HepG2 (cell line): ENCODE results near the gene GHRH. TPM values are rescaled to one million over a fixed set of nuclear protein-coding genes. Genes with fewer than 3 reads are reported as not detected.

ENCODE experiments used
- JUN ChIP-seq: sonication (generic); formaldehyde crosslinking; IDR thresholded peaks from 2 replicates; pipeline ENCODE4 v1.4.0; 2020; ENCODE audit warnings: mild to moderate bottlenecking, missing genetic modification reagents
- TAF1 ChIP-seq: sonication (generic); formaldehyde crosslinking; IDR thresholded peaks from 2 replicates; pipeline ENCODE4 v1.4.0; 2020; ENCODE audit warnings: missing genetic modification reagents
- TBP ChIP-seq: sonication (generic); formaldehyde crosslinking; IDR thresholded peaks from 2 replicates; pipeline ENCODE4 v1.5.0; 2020; ENCODE audit warnings: missing genetic modification reagents
- U2AF1 ChIP-seq: fragments of 200-400 bp; formaldehyde crosslinking; optimal IDR thresholded peaks from 2 replicates; pipeline ENCODE3; 2017; ENCODE audit warnings: mild to moderate bottlenecking, low read depth, low read length
- ZNF24 ChIP-seq: fragments of 450-650 bp; IDR thresholded peaks from 2 replicates; pipeline ENCODE4 v1.6.1; 2017; ENCODE audit warnings: antibody characterized with exemption, mild to moderate bottlenecking
- ZNF451 ChIP-seq: sonication (generic); formaldehyde crosslinking; IDR thresholded peaks from 2 replicates; pipeline ENCODE4 v1.5.0; 2020; ENCODE audit warnings: mild to moderate bottlenecking, missing genetic modification reagents
- ZNF460 ChIP-seq: sonication (generic); formaldehyde crosslinking; IDR thresholded peaks from 2 replicates; pipeline ENCODE4 v1.5.1; 2020; ENCODE audit warnings: missing genetic modification reagents, mild to moderate bottlenecking, borderline replicate concordance
- ZNF615 ChIP-seq: sonication (generic); formaldehyde crosslinking; IDR thresholded peaks from 2 replicates; pipeline ENCODE4 v1.5.0; 2020; ENCODE audit warnings: mild to moderate bottlenecking, missing genetic modification reagents, borderline replicate concordance
- polyA plus RNA-seq, 8 experiments: library from polyadenylated mRNA; depleted of rRNA in 3 of 8; stranded (reverse) in 7 of 8; unstranded in 1 of 8; fragments of >200 nt; fragmentation: Illumina TruSeq in 4 of 8; extraction: Trizol in 4 of 8; gene quantifications; 2 replicates each; pipeline versions ENCODE4 v1.2.1 to v1.2.3, GENCODE V29; 2011 to 2016; ENCODE audit warnings: low read depth in 4 of 8, missing spikeins in 1 of 8, mixed read lengths in 1 of 8; ENCODE audit not compliant: insufficient read depth in 1 of 8
- total RNA-seq, 5 experiments: library from RNA; depleted of rRNA; stranded (reverse); fragments of >200 nt; fragmentation: Illumina TruSeq; extraction: Trizol; gene quantifications; 2 replicates each; pipeline ENCODE4 v1.2.3, GENCODE V29; 2016; ENCODE audit warnings: low read depth in 1 of 5
- TF ChIP-seq, protein P1 (sequence below): sonication (generic); formaldehyde crosslinking; IDR thresholded peaks from 2 replicates; pipeline ENCODE4 v1.4.0; 2020; ENCODE audit warnings: mild to moderate bottlenecking, missing genetic modification reagents
- TF ChIP-seq, protein P2 (sequence below): sonication (generic); formaldehyde crosslinking; IDR thresholded peaks from 2 replicates; pipeline ENCODE4 v1.4.0; 2020; ENCODE audit warnings: missing genetic modification reagents, low read depth, mild to moderate bottlenecking, borderline replicate concordance
- TF ChIP-seq, protein P3 (sequence below): sonication (generic); formaldehyde crosslinking; IDR thresholded peaks from 2 replicates; pipeline ENCODE4; 2020; ENCODE audit warnings: missing genetic modification reagents, mild to moderate bottlenecking, borderline replicate concordance
- TF ChIP-seq, protein P4 (sequence below): sonication (generic); formaldehyde crosslinking; conservative IDR thresholded peaks from 2 replicates; pipeline ENCODE4 v1.5.0; 2020; ENCODE audit warnings: missing genetic modification reagents
- TF ChIP-seq, protein P5 (sequence below): sonication (generic); formaldehyde crosslinking; IDR thresholded peaks from 2 replicates; pipeline ENCODE4 v1.9.0; 2021; ENCODE audit warnings: missing genetic modification reagents, mild to moderate bottlenecking, borderline replicate concordance
- TF ChIP-seq, protein P6 (sequence below): sonication (generic); formaldehyde crosslinking; conservative IDR thresholded peaks from 2 replicates; pipeline ENCODE4 v1.4.0; 2020; ENCODE audit warnings: missing genetic modification reagents

Gene GHRH
- total and polyA plus RNA-seq, 2 of the 13 experiments (the other 11 are each of a cell fraction or from before 2014, with no cell fraction given), result not detected

DNA sequence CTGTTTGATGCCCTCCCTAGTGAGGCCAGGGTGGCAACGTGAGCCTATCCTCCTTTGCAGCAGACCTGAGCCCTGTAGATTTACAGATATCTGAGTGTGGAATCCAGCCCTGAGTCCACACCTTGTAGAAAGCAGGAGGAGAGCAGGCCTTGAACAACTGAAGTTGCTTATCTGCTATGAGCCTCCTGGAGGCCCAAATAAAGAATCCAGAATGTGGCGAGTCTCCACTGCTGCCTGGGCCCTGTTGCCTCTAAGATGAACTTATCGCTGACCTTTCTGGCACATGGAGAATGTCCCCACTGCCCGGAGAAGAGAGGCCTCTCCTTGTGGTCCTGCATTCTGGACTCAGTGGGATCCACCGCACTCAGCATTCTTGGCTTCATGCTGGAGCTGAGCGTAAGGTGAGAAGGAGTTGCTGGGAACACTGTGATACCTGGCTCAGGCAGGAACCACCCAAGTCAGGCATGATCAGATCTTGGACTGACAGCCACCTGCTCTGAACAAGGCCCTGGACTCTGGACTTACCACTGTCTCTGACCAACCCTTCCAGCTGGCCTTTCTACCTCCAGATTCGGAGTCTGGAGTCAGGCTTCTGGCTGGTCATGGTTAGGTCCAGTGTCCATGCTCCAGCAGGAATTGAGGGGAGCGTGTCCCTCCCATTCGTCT is 22.0 kb upstream of the GHRH start (continued):
- TF ChIP-seq, protein P1, sequence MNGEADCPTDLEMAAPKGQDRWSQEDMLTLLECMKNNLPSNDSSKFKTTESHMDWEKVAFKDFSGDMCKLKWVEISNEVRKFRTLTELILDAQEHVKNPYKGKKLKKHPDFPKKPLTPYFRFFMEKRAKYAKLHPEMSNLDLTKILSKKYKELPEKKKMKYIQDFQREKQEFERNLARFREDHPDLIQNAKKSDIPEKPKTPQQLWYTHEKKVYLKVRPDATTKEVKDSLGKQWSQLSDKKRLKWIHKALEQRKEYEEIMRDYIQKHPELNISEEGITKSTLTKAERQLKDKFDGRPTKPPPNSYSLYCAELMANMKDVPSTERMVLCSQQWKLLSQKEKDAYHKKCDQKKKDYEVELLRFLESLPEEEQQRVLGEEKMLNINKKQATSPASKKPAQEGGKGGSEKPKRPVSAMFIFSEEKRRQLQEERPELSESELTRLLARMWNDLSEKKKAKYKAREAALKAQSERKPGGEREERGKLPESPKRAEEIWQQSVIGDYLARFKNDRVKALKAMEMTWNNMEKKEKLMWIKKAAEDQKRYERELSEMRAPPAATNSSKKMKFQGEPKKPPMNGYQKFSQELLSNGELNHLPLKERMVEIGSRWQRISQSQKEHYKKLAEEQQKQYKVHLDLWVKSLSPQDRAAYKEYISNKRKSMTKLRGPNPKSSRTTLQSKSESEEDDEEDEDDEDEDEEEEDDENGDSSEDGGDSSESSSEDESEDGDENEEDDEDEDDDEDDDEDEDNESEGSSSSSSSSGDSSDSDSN (CRISPR knock-in tag), result no peak
- TF ChIP-seq, protein P2, sequence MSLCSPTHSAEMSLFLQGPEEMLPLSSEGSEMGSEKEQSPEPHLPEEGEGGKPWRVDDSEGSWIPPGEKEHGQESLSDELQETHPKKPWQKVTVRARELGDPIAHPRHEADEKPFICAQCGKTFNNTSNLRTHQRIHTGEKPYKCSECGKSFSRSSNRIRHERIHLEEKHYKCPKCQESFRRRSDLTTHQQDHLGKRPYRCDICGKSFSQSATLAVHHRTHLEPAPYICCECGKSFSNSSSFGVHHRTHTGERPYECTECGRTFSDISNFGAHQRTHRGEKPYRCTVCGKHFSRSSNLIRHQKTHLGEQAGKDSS (CRISPR knock-in tag), result no peak
- no peak for TF ChIP-seq TBP (CRISPR knock-in tag)
- TF ChIP-seq ZNF460, result no peak
- no peak for TF ChIP-seq ZNF451
- no peak for TF ChIP-seq TAF1 (CRISPR knock-in tag)
- TF ChIP-seq, protein P3, sequence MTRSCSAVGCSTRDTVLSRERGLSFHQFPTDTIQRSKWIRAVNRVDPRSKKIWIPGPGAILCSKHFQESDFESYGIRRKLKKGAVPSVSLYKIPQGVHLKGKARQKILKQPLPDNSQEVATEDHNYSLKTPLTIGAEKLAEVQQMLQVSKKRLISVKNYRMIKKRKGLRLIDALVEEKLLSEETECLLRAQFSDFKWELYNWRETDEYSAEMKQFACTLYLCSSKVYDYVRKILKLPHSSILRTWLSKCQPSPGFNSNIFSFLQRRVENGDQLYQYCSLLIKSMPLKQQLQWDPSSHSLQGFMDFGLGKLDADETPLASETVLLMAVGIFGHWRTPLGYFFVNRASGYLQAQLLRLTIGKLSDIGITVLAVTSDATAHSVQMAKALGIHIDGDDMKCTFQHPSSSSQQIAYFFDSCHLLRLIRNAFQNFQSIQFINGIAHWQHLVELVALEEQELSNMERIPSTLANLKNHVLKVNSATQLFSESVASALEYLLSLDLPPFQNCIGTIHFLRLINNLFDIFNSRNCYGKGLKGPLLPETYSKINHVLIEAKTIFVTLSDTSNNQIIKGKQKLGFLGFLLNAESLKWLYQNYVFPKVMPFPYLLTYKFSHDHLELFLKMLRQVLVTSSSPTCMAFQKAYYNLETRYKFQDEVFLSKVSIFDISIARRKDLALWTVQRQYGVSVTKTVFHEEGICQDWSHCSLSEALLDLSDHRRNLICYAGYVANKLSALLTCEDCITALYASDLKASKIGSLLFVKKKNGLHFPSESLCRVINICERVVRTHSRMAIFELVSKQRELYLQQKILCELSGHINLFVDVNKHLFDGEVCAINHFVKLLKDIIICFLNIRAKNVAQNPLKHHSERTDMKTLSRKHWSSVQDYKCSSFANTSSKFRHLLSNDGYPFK (CRISPR knock-in tag), result no peak
- TF ChIP-seq, protein P4, sequence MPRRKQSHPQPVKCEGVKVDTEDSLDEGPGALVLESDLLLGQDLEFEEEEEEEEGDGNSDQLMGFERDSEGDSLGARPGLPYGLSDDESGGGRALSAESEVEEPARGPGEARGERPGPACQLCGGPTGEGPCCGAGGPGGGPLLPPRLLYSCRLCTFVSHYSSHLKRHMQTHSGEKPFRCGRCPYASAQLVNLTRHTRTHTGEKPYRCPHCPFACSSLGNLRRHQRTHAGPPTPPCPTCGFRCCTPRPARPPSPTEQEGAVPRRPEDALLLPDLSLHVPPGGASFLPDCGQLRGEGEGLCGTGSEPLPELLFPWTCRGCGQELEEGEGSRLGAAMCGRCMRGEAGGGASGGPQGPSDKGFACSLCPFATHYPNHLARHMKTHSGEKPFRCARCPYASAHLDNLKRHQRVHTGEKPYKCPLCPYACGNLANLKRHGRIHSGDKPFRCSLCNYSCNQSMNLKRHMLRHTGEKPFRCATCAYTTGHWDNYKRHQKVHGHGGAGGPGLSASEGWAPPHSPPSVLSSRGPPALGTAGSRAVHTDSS (CRISPR knock-in tag), result no peak
- no peak for TF ChIP-seq ZNF615 (CRISPR knock-in tag)
- no peak for TF ChIP-seq JUN (CRISPR knock-in tag)
- TF ChIP-seq, protein P5, sequence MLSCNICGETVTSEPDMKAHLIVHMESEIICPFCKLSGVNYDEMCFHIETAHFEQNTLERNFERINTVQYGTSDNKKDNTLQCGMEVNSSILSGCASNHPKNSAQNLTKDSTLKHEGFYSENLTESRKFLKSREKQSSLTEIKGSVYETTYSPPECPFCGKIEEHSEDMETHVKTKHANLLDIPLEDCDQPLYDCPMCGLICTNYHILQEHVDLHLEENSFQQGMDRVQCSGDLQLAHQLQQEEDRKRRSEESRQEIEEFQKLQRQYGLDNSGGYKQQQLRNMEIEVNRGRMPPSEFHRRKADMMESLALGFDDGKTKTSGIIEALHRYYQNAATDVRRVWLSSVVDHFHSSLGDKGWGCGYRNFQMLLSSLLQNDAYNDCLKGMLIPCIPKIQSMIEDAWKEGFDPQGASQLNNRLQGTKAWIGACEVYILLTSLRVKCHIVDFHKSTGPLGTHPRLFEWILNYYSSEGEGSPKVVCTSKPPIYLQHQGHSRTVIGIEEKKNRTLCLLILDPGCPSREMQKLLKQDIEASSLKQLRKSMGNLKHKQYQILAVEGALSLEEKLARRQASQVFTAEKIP (CRISPR knock-in tag), result no peak
- no peak for TF ChIP-seq ZNF24
- TF ChIP-seq, protein P6, sequence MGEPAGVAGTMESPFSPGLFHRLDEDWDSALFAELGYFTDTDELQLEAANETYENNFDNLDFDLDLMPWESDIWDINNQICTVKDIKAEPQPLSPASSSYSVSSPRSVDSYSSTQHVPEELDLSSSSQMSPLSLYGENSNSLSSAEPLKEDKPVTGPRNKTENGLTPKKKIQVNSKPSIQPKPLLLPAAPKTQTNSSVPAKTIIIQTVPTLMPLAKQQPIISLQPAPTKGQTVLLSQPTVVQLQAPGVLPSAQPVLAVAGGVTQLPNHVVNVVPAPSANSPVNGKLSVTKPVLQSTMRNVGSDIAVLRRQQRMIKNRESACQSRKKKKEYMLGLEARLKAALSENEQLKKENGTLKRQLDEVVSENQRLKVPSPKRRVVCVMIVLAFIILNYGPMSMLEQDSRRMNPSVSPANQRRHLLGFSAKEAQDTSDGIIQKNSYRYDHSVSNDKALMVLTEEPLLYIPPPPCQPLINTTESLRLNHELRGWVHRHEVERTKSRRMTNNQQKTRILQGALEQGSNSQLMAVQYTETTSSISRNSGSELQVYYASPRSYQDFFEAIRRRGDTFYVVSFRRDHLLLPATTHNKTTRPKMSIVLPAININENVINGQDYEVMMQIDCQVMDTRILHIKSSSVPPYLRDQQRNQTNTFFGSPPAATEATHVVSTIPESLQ (CRISPR knock-in tag), result no peak
- no peak for TF ChIP-seq U2AF1
